Mammary epithelial cell (primary cell): Measurements from ENCODE around the gene LCK.

ENCODE experiments used
- CTCF ChIP-seq, 2 donors: IDR thresholded peaks in 1 of 2; conservative IDR thresholded peaks in 1 of 2; 2 replicates each; pipeline ENCODE4 v1.5.1; 2011 to 2012; ENCODE audit warnings: inconsistent platforms in 2 of 2, low read length in 2 of 2, mild to moderate bottlenecking in 2 of 2, control low read depth in 1 of 2, low read depth in 1 of 2; ENCODE audit not compliant: insufficient read depth in 1 of 2; ENCODE audit errors: extremely low read depth in 1 of 2
- EZH2 ChIP-seq: IDR thresholded peaks from 2 replicates; pipeline ENCODE4 v1.6.1; 2012; ENCODE audit warnings: low read length, inconsistent platforms, borderline replicate concordance

GRCh38 chr1:32321712-32322291 is 70.7 kb downstream of the LCK start:
- TF ChIP-seq CTCF (conservative IDR thresholded peaks at IDR 0.05 in 1 of 2, IDR thresholded peaks at IDR 0.05 in 1 of 2; ENCODE audit: extremely low read depth in 1 of 2, insufficient read depth in 1 of 2, low read depth in 1 of 2, low read length in 2 of 2) (no peak), EZH2 (no peak)
